Mammary epithelial cell (primary cell): ENCODE data around the gene SLC19A1.

Source experiments
- EZH2 ChIP-seq: IDR thresholded peaks from 2 replicates; pipeline ENCODE4 v1.6.1; 2012; ENCODE audit warnings: low read length, inconsistent platforms, borderline replicate concordance
- TF ChIP-seq, protein P1 (sequence below), 2 donors: IDR thresholded peaks in 1 of 2; conservative IDR thresholded peaks in 1 of 2; 2 replicates each; pipeline ENCODE4 v1.5.1; 2011 to 2012; ENCODE audit warnings: inconsistent platforms in 2 of 2, low read length in 2 of 2, mild to moderate bottlenecking in 2 of 2, control low read depth in 1 of 2, low read depth in 1 of 2; ENCODE audit not compliant: insufficient read depth in 1 of 2; ENCODE audit errors: extremely low read depth in 1 of 2

- no peak for TF ChIP-seq EZH2
- TF ChIP-seq, protein P1, sequence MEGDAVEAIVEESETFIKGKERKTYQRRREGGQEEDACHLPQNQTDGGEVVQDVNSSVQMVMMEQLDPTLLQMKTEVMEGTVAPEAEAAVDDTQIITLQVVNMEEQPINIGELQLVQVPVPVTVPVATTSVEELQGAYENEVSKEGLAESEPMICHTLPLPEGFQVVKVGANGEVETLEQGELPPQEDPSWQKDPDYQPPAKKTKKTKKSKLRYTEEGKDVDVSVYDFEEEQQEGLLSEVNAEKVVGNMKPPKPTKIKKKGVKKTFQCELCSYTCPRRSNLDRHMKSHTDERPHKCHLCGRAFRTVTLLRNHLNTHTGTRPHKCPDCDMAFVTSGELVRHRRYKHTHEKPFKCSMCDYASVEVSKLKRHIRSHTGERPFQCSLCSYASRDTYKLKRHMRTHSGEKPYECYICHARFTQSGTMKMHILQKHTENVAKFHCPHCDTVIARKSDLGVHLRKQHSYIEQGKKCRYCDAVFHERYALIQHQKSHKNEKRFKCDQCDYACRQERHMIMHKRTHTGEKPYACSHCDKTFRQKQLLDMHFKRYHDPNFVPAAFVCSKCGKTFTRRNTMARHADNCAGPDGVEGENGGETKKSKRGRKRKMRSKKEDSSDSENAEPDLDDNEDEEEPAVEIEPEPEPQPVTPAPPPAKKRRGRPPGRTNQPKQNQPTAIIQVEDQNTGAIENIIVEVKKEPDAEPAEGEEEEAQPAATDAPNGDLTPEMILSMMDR (conservative IDR thresholded peaks at IDR 0.05 in 1 of 2, IDR thresholded peaks at IDR 0.05 in 1 of 2; ENCODE audit: extremely low read depth in 1 of 2, insufficient read depth in 1 of 2, low read depth in 1 of 2, low read length in 2 of 2), result no peak
Observed at GRCh38 chr21:45502600-45502999, 39.6 kb downstream of the SLC19A1 start.
